Tongue (tissue), 2 donors: Measurements from ENCODE around the gene PIRT. TPM values are rescaled to one million over a fixed set of nuclear protein-coding genes. Genes with fewer than 3 reads are reported as not detected.

Experiments
- DNase-seq: peaks from one replicate; pipeline ENCODE4 v3.0.0-alpha.2; 2015
- total RNA-seq: library from RNA; depleted of rRNA; stranded (reverse); fragments of >200 nt; gene quantifications from one replicate; pipeline ENCODE4 v1.2.3, GENCODE V29; 2014

The PIRT gene
- total RNA-seq, 1 donor from 2014 or later: 0.82 TPM

GRCh38 chr17:10821054-10821453 is 16.8 kb downstream of the PIRT start:
- DNase-seq: peak; percentile 33

- peak; percentile 55 for DNase-seq
Observed at GRCh38 chr17:10815319-10815718, 22.6 kb downstream of the PIRT start.

DNA sequence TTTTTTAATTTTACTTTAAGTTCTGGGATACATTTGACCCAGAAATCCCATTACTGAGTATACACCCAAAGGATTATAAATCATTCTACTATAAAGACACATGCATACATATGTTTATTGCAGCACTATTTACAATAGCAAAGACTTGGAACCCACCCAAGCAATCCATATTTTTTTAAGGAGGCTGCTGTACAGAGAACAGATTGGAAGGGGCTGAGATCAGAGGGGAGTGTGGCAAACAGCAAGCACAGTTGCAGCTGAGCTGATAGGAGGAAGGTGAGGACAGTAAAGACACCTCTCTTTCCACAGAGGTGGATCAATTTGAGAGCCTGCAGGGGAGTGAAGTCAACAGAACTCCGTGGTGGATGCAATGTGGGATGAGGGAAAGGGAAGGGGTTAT is 23.8 kb downstream of the PIRT start:
- DNase-seq: peak; percentile 43

DNA sequence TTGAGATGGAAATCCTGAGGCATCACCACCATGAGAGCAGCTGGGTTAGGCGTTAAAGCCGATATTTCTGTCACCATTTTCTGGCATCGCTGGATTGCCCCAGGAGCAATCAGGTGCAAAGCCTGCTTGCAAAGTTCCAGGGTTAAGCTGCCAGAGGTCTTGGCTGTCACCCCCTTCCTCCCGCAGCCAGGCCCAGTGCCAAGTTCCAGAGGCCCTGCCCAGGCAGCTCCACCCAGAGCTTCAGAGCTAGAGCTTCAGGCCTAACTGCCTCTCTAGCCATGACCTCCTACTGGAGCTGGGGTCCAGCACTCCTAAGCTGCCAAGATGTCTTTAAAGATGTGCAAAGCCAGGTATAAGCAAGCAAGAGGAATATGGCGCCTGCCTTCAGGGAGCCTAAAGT is 25.2 kb downstream of the PIRT start:
- DNase-seq: peak; percentile 67

DNA sequence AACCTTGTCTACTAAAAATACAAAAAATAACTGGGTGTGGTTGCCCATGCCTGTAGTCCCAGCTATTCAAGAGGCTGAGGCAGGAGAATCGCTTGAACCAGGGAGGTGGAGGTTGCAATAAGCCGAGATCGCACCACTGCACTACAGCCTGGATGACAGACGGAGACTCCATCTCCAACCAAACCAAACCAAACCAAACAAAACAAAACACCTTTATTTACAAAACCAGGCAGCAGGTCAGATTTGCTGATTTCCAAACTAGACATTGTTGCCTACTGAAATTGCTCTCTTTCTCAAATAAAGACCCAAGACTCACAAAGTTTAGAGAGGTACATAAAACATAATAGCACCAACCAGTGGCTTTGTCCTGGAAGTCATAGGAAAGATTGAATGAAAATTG is 28.3 kb downstream of the PIRT start:
- DNase-seq: no peak

- DNase-seq: no peak
Observed at GRCh38 chr17:10807704-10808128, 30.2 kb downstream of the PIRT start.

DNA sequence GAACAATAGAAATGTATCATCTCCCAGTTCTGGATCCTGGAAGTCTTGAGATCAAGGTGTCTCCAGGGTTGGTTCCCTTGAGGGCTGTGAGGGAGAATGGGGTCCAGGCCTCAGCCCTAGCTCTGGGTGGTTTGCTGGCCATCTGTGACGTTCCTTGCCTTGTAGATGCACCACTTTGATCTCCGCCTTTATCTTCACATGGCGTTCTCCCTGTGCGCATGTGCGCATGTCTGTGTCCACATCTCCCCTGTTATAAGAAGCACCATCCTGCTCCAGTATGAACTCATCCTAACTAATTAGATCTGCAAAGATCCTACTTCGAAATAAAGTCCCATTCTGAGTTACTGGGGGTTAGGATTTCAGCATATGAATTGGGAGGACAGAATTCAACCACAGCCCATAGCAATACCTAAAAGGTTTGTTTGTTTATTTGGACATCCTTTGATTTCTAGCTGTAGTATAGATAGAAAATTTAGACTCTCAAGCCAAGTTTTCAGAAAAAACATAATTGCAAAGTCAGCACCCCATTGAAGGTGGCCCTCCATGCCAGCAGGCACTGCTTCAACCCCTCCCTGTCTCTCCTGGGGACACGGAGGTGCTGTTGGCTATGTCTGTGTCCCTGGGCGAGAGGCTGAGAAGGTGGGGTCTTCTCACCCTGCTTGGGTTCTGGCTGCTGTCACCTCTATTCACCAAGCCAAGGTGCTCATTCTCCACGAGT is 31.2 kb downstream of the PIRT start:
- DNase-seq: no peak

DNA sequence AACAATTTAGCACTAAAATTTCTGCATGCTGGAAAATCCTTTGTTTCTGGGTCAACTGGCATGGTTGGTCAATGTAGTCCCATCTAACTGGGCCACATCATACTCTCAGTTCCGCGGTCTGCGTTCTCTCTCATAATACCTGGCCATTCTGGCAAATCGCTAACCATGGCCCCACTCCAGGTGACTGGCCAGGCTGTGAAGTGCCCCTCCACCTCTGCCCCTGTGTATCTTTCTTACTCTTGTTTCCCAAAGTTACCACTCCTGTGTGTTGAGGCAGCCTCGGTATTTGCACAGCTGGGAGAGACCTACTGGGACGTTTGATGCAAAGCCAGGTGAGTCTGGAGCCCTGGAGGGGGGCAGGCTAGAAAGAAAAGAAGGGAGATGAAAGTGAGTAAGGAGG is 32.0 kb downstream of the PIRT start:
- DNase-seq: no peak

- no peak for DNase-seq
Observed at GRCh38 chr17:10804546-10804945, 33.3 kb downstream of the PIRT start.

DNA sequence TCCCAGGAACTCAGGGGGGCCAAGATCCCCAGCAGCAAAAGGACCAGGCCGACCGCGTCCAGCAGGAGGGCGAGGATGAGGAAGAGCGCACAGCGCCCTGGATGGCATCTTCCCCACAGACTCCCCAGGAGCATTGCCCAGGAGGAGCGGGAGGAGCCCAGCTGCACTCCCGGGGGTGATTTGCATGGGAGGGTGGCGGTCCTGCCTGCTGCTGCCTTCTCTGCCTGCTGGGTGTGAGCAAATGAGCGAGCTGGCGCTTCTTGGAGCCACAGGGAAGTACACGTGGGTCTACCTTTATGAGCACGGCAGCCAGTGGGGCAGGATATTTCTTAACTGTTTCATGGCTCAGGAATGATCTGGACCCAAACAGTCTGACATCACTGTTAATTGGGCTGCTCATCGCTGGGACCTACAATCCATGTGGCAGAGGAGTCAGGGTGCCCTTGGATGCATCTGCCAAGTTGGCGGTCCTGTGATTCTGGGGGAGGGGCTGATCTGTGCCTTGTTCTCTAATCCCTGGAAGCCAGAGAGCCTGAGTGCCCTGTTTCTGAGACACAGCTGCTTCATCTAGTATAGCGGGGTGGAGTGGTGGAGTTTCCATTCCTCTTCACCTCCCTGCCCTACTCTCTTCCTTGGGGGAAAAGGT is 33.9 kb downstream of the PIRT start, which contains the start of gene TMEM238L:
Gene TMEM238L, minus strand, starts transcription at position 270 of the 646 bp plus-strand sequence. Its CDS starts 136 bp downstream, at position 134.
- peak; percentile 65 for DNase-seq

GRCh38 chr17:10803350-10803749 is 34.5 kb downstream of the PIRT start:
- DNase-seq: no peak

DNA sequence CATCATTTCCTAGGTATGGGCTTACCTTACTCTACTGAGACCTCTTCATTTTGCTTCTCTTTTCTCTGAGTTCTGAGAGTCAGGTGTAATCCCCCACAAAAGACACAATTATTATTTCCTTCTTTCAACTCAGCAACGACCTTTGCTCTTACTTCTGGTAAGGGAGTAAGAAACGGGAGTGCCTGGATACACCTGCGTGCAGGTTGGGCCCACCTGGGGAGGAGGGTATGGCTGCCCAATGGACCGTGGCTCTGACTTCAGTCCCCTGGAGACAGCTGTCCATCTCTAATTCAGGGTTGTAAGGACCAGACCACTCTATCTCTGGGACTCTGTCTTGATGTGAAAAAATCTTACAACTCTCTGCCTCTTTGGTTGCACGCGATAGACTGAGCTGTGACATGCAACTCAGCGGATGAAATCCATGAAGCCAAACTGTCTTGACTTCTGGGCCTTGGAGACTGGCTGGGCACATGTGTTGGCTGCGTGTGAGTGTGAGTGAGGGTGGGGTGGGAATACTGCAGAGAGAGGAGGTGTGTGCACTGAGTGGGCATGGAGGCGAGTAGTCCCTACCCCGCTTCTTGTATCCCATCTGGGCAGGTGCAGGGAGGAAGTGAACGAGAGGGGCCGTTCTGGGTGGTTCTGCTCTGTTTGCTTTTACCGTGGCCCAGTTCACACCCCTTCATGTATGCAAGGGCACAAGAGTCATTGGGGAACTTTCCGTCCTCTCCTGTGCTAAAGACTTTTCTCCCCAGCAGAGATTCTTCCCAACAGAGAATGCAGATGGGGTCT is 35.2 kb downstream of the PIRT start:
- DNase-seq: no peak

- no peak for DNase-seq
Observed at GRCh38 chr17:10799407-10799806, 38.5 kb downstream of the PIRT start.

DNA sequence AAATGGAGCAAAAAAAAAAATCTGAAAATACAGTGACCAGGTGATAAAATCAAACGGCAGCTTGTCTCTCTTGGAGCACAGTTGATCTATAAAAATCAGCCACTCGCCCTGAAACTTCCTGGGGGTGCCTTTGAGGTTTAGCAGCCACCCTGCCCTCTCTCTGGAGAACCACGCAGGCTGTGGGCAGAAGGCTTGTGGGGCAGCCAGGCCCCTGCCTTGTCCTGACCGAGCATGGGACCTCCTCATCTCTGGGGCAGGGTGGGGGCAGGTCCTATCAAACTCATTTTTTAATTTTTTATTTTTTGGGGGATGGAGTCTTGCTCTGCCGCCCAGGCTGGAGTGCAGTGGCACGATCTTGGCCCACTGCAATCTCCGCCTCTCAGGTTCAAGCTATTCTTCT is 39.0 kb downstream of the PIRT start:
- DNase-seq: no peak

DNA sequence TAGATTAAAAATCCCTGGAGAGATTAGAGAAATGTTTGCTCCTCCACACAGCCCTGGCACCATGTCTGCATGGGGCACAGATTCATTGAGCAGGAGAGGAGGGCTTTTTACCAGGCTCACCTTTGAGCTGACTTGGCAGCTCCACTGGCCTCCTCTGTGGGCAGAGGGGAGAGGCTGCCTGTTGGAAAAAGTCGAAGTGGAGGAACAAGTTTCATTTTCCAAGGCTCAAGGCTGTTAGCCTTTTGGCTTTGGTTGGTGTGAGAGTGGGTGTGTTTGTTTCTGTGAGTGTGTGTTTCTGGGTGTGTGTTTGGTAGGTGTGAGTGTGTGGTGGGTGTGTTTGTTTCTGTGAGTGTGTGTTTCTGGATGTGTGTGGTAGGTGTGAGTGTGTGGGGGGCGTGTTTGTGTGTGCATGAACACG is 39.5 kb downstream of the PIRT start:
- DNase-seq: no peak

DNA sequence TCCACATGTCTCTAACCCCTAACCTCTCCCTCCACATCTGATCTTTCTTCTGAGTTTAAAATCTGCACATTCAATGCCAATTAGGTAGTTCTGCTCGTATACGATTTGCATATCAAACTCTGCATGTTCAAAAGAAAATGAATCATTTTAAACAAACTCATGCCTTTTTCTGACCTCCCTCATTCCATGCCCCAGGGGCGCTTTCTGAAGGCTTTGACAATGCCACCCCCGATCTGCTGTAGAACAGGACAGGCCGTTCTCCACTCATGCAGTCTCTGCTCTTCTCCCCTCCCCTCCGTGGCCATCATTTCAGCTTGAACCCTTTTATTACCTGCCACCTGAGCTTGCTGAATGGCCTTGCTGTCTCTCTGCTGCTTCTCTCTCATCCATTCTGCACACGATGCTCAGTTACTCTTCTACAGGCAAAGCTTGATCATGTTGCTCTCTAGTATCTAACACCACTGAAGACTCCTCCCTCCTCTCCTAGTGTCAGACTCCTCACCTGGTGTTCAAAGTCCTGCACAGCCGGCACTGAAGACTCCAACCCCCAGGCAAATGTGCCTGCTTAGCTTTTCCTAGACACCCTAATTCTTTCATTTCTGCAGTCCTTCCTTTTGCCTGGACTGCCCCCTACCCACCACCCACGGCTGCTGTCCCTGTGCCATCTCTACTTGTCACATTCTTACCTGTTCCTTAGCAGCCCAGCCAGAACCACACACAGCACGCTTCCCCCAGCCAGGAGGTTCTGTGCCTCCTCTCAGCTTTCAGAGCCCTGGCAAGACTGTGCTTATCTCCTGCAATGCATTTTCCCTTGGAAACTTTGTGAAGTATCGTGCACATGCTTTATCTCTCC is 40.2 kb downstream of the PIRT start:
- no peak for DNase-seq

- DNase-seq: no peak
Observed at GRCh38 chr17:10793816-10794215, 44.1 kb downstream of the PIRT start.

DNA sequence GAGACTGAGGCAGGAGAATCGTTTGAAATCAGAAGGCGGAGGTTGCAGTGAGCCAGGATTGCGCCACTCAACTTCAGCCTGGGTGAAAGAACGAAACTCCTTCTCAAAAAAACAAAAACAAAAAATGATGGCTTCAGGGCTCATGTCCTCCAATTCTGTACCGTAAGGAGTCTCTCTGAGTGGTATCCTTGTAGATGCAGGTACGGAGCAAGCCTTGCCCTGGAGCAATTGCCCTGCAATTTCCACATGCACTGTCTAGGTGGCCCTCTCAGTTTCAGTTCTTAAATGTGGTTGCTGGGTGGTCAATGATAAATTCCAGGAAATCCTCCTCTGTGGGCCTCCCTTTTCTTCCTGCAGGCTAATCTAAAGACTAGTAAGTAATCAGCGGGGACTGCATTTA is 44.6 kb downstream of the PIRT start:
- no peak for DNase-seq

DNA sequence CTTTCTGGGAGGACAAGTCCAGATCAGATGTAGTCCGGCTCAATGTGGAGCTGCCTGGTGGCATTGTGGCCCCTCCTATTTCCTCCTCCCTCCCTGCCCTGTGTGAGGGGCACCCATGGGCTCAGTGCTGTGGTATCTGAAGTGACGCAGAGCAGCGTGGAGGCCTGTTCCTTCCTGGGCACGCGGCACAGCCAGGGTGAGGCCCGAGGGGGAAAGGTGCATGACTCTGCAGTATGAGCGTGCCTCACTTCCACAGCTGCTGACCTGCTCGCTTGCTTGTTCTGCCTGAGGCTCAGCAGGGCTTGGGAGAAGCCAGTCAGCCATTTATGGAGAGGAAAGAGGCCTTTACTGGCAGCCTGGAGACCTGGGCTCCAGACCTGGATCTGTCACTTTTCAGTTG is 45.7 kb downstream of the PIRT start:
- no peak for DNase-seq

GRCh38 chr17:10790491-10791401 is 47.1 kb downstream of the PIRT start:
- peak; percentile 37 for DNase-seq

DNA sequence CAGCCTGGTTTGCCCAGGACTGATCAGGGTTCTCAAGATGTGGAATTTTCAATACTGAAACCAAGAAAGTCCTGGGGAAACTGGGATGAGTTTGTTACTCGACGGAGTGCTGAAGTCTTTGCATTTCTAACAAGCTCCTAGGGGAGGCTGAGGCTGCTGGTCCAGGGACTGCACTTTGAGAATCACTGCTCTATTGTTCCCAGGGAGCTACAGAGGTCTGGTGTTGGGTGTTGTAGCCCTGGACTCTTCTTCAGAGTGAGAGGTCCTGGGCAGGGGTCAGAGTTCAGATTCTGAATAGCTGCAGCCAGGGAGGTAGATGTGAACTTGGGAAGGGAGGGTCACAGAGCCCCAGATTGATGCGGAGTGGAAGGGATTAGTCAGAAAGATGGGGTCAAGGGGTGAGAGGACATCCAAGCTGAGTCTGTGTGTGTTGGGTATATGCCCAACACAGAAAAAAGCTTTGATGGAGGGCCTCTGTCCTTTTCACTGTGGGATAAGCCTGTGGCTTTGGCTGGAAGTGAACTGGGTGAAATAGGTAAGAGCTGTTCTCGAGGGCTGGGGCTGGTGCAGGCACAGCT is 48.1 kb downstream of the PIRT start:
- DNase-seq: no peak
